NCI-H2029 (cell line): ENCODE measurements around the gene RYR1.
"Not testable (repeated sequence)": the region's sequence is repeated elsewhere in the genome, so short reads cannot be mapped to it uniquely, and the experiment has no call there.

Source experiments
- DNase-seq: peaks from one replicate; lab custom pipeline; 2025; lab: John Stamatoyannopoulos, UW

RYR1 gene

DNA sequence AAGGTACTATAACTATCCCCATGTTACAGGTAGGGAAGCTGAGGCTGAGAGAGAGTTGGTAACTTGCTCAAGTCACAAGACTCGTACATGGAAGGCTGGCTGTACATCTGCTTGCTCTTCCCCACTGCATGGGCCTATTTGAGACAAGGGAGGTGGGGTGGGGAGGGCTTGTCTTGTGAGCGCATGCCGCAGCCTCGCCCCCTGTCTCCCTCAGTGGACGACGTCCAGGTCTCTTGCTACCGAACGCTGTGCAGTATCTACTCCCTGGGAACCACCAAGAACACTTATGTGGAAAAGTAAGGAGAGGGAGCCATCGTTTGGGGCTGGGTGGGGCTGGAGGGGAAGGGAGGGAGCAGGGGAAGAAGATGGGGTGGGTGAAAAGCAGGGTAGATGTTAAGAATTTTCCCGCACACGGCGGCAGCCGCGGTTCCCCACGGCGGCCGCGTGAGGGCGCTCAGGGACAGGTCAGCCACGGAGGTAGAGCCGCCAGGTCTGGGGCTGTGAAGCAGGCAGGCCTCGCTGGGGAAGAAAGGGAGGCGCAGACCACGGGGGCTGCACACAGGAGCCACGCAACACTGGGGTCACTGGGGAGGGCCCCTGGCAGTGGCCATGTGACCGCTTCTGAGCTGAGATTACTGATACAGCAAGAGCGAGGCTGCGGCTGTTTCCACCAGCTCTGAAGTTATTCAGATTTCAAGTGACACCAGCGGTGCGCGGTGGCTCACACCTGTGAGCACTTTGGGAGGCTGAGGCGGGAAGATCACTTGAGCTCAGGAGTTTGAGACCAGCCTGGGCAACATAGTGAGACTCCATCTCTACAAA, 81.5 kb downstream of the RYR1 start:
- DNase-seq, result peak; percentile 30

- no peak for DNase-seq
Observed at GRCh38 chr19:38515896-38516295, 82.4 kb downstream of the RYR1 start.

DNA sequence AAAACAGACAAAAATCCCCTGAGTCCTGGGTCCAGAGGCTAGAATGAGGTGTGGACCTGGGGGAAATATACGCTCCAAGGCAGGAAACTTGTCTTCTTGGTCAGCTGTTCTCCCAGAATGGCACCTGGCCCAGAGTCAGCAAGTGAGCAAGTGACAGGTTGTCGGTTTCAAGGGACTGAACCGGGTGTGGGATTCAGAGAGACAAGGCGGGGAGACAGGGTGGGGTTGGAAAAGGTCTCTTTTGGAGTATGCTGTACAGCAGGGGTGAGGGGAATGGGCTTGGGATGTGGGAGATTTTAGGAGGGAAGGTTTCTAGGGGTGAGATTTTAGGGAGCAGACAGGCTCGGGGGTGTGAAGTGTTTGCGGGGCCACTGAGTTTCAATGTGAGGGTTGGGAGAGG, 83.3 kb downstream of the RYR1 start:
- no peak for DNase-seq

GRCh38 chr19:38517321-38517720, 83.8 kb downstream of the RYR1 start:
- no peak for DNase-seq

DNA sequence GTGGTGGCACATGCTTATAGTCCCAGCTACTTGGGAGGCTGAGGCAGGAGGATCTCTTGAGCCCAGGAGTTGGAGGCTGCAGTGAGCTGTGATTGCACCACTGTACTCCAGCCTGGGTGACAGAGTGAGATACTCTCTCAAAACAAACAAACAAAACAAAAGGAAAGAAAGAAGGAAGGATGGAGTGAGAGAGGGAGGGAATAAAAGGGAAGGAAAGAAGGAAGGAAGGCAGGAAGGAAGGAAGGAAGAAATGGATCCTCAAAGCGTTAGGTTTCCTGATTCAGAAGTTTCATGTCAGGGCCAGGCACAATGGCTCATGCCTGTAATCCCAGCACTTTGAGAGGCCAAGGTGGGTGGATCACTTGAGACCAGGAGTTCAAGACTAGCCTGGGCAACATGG, 84.5 kb downstream of the RYR1 start:
- DNase-seq, result not testable (repeated sequence)

GRCh38 chr19:38519168-38519567, 85.7 kb downstream of the RYR1 start:
- DNase-seq, result no peak

DNA sequence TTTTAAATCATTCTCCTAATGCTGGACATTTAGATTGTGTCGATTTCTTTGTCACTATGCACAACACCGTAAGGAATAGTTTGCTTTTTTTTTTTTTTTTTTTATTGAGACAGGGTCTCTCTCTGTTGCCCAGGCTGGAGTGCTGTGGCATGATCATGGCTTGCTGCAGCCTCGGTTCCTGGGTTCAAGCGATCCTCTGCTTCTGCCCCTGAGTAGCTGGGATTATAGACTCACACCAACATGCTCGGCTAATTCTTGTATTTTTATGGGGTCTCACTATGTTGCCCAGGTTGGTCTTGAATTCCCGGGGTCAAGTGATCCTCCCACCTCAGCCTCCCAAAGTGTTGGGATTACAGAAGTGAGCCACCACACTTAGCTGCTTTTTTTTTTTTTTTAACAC, 86.5 kb downstream of the RYR1 start:
- DNase-seq, result no peak

- DNase-seq, result no peak
Observed at GRCh38 chr19:38522915-38523314, 89.4 kb downstream of the RYR1 start.

GRCh38 chr19:38523319-38523718, 89.8 kb downstream of the RYR1 start:
- DNase-seq, result no peak

DNA sequence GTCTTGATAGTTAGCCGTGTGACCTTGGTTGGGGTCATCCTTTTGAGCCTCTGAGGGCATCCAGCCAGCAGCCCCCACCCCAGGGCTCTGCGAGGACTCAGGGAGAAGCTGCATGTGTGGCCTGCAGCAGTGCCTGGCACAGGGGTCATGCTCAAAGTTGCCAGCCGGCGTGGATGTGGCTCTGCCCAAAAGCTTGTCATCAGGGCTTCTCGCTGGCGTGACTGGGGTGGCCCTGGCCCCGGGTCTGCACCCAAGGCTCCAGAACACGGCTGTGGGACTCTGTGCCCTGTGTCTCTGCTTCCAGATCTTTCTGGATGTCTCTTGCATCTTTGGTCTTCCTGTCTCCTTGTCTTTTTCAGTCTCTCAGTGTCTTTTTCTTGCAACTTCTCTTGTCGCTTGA, 90.9 kb downstream of the RYR1 start:
- no peak for DNase-seq

DNA sequence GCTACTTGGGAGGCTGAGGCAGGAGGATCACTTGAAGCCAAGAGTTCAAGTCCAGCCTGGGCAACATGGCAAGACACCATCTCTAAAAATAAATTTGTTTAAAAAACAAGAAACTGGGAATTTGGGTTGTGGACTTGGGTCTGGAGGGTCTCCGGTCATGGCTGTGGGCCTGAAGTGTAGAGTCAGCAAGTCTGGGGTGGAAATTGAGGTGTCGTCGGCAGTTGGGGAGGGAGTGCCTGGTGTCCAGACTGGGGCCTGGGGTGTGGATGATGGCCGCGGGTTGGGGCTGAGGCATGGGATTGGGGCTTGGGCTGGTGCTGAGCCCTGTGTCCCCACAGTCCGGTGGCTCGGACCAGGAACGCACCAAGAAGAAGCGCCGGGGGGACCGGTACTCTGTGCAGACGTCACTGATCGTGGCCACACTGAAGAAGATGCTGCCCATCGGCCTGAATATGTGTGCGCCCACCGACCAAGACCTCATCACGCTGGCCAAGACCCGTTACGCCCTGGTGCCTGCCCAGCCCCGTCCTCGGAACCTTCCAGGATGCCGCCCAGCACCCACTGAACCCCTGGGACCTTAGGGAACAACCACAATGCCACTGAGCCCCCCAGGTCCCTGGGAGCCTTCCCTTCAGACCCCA, 91.6 kb downstream of the RYR1 start:
- no peak for DNase-seq

- no peak for DNase-seq
Observed at GRCh38 chr19:38526430-38526829, 92.9 kb downstream of the RYR1 start.

DNA sequence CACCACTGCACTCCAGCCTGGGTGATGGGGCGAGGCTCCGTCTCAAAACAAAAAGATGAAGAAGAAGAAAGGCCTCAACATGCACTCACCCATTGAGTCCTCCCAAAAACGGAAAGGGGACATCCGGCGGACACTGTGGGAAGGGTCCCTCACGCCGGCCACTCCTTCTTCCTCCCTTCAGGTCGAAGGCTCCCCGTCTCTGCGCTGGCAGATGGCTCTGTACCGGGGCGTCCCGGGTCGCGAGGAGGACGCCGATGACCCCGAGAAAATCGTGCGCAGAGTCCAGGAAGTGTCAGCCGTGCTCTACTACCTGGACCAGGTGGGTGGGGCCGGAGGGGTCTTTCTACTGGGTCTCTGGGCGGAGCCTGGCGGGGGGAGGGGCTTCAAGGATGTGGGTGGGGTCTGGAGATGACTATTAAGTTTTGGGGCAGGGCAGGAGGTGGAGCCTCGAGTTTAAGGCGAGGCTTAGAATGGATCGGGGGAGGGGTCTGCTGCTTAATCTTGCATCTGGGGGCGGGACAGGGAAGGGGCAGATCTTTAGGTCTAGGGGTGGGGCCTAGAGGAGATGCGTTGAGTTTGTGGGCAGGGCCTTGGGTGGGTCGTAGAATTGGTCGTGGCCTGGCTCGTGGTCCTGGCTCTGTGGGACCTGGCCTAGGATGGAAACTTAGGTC, 94.1 kb downstream of the RYR1 start:
- no peak for DNase-seq

- DNase-seq, result no peak
Observed at GRCh38 chr19:38528213-38528755, 94.8 kb downstream of the RYR1 start.

- DNase-seq, result no peak
Observed at GRCh38 chr19:38528931-38529330, 95.4 kb downstream of the RYR1 start.

GRCh38 chr19:38531515-38531914, 98.0 kb downstream of the RYR1 start:
- DNase-seq, result no peak

DNA sequence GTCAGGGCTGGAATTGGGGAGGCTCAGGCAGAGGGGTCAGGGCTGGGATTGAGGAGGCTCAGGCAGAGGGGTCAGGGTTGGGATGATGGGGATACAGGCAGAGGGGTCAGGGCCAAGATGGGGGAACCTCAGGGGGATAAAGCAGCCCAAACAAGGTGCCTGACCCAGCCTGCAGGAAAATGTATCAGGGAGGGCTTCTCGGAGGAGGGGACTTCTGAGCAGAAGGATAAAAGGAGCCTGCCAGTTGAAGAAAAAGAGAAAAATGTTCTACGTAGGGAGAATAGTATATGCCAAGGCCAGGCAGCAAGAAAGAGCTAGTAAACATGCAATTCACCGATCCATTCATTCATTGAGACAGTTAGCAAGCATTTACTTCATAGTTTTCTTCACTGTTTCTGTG, 99.4 kb downstream of the RYR1 start:
- DNase-seq, result no peak

DNA sequence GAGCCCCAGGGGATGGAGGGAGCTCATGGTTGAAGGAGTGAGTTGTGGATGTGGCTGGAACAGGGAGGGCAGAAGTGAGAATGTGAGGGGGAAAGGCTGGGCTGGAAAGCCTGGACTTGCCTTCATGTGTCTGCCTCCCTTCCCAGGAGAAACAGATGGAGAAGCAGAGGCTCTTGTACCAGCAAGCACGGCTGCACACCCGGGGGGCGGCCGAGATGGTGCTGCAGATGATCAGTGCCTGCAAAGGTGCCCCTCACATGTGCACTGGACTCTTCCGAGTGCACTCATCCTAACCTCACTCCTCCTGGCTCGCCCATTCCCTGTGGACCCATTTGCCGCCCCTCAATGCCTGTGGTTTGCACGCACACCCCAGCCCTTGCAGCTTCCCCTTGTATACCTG, 101.1 kb downstream of the RYR1 start:
- DNase-seq, result no peak

- no peak for DNase-seq
Observed at GRCh38 chr19:38535212-38535611, 101.7 kb downstream of the RYR1 start.

DNA sequence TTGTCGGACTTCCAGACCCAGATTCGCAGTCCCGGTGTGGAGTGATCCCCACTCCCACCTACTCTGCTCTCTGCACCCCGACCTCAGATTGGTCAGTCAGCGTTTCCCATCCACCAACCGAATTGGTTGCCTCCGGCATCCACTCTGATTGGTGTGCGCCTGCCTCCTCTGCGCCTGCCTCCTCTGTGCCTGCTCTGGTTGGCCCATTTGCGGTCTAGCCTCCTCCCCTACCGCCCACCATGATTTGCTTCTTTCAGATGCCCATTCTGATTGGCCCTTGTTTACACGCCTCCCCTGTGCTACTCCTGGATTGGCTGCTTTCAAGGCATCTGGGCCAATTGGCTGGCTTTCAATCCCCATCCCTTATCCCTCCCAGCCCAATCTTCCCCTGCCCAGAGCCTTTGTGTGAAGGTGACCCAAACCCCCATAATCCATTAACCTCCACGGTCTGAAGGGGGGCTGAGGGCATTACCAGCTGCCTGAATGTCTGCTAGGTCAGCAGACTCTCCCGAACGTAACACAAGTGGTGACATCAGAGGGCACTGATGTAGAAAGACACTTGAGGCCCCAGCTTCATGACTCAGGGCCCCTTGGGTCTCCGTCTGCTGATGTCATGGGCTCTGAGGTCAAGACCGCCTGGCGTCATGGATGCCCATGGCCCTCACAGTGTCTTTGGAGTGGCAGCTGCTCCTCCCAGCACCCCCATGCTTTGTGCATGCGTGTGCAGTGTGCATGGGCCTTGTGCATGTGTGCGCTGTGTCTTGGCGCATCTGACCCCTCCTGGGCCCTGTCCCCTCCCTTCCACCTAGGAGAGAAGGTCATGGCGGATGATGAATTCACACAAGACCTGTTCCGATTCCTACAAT, 103.8 kb downstream of the RYR1 start:
- DNase-seq, result no peak

DNA sequence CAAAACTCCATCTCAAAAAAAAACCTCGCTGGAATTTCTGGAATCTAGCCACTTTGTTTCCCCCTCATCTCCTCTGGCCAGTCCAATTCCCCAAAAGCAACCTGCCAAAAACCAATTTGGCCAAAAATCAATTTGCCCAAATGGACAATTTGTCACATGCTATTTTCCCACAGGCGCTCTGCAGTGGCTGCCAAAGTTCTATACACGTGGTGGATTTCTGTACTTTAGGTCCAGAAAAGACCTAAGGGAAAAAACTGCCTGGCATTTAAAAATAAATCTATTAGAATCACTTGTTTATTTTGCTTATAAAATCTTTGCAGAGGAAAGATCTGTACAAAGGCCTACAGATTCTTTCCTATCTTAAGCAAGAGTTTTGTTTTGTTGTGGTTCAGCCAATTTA, 104.9 kb downstream of the RYR1 start:
- DNase-seq, result no peak
